BLaER1 treated with 17β-estradiol and CSF1 and Interleukin-3, amounts not matched to agents 10 nM and 100 nM (cell line): Measurements from ENCODE around the gene ANKRD52.

ENCODE experiments used
- H3K27ac ChIP-seq, 11 experiments: shearing (Covaris generic); formaldehyde crosslinking; 2 replicates each; pipeline ENCODE4 v1.8.1; 2022
- H3K27me3 ChIP-seq, 11 experiments: shearing (Covaris generic); formaldehyde crosslinking; 2 replicates each; pipeline ENCODE4 v1.8.1; 2022
- H3K36me3 ChIP-seq, 11 experiments: shearing (Covaris generic); formaldehyde crosslinking; 2 replicates each; pipeline ENCODE4 v1.8.1; 2022
- H3K4me1 ChIP-seq, 10 experiments: shearing (Covaris generic); formaldehyde crosslinking; 2 replicates each; pipeline ENCODE4 v1.8.1; 2022
- H3K4me2 ChIP-seq, 11 experiments: shearing (Covaris generic); formaldehyde crosslinking; 2 replicates each; pipeline ENCODE4 v1.8.1; 2022
- H3K4me3 ChIP-seq, 10 experiments: shearing (Covaris generic); formaldehyde crosslinking; 2 replicates each; pipeline ENCODE4 v1.8.1; 2022
- H3K9ac ChIP-seq, 11 experiments: shearing (Covaris generic); formaldehyde crosslinking; 2 replicates each; pipeline ENCODE4 v1.8.1; 2022
- H3K9me3 ChIP-seq, 11 experiments: shearing (Covaris generic); formaldehyde crosslinking; replicated peaks in 1 of 11; 2 replicates each; pipeline ENCODE4 v1.8.1; 2022
- H4K20me1 ChIP-seq, 11 experiments: shearing (Covaris generic); formaldehyde crosslinking; 2 replicates each; pipeline ENCODE4 v1.8.1; 2022
- Cebpa-rat ChIP-seq, 11 experiments: shearing (Covaris generic); IDR thresholded peaks; 2 replicates each; pipeline ENCODE4 v1.8.1; 2022

The ANKRD52 gene

GRCh38 chr12:56258068-56258819, at the start of gene ANKRD52:
TSS of gene ANKRD52 (minus strand) at chr12:56258384. CDS start at chr12:56258269, 115 bp downstream.
- Histone ChIP-seq H3K4me2 (peak within 1 kb of the TSS; percentile 81 to 96 (median 94)), H3K27ac (peak within 1 kb of the TSS; percentile 44 to 88 (median 87); a peak in 21 of 22 replicates), H3K4me3 (peak within 1 kb of the TSS; percentile 73 to 95 (median 83)), H3K9ac (peak within 1 kb of the TSS; percentile 83 to 97 (median 93)), H3K27me3 (peaks cover 0 to 8% (median 0%) of the 10 kb centered on the region in 11 experiments; a peak in 6 of 22 replicates), H3K4me1 (peaks cover 18 to 26% (median 24%) of the 10 kb centered on the region in 10 experiments), H4K20me1 (peaks cover 0 to 37% (median 22%) of the 10 kb centered on the region in 11 experiments; a peak in 16 of 22 replicates), H3K9me3 (no peaks in the 10 kb centered on the region), H3K36me3 (peaks cover 32 to 40% (median 38%) of the 10 kb centered on the region in 11 experiments)
- TF ChIP-seq Cebpa-rat (IDR thresholded peaks at IDR 0.05), result no peak

GRCh38 chr12:56307221-56307965, 49.2 kb upstream of the ANKRD52 start:
- TF ChIP-seq Cebpa-rat (IDR thresholded peaks at IDR 0.05), result no peak
- H3K9me3 ChIP-seq, result no peaks in the 10 kb centered on the region
- peaks cover 7 to 16% (median 10%) of the 10 kb centered on the region in 10 experiments; a peak in 17 of 20 replicates for H3K4me1 ChIP-seq
- no peaks in the 10 kb centered on the region; a peak in 2 of 22 replicates for H4K20me1 ChIP-seq
- no peak overlapping the region for H3K4me3 ChIP-seq
- no peaks in the 10 kb centered on the region for H3K27me3 ChIP-seq
- no peak overlapping the region for H3K9ac ChIP-seq
- H3K36me3 ChIP-seq, result peaks cover 70 to 99% (median 92%) of the 10 kb centered on the region in 11 experiments
- no peak overlapping the region for H3K4me2 ChIP-seq
- H3K27ac ChIP-seq, result no peak overlapping the region

- H3K4me2 ChIP-seq, result no peak overlapping the region
- peaks cover 55 to 85% (median 74%) of the 10 kb centered on the region in 11 experiments for H3K36me3 ChIP-seq
- H3K4me1 ChIP-seq, result peaks cover 22 to 29% (median 27%) of the 10 kb centered on the region in 10 experiments
- TF ChIP-seq Cebpa-rat (IDR thresholded peaks at IDR 0.05), result no peak
- no peak overlapping the region for H3K9ac ChIP-seq
- H3K27me3 ChIP-seq, result no peaks in the 10 kb centered on the region
- H3K27ac ChIP-seq, result no peak overlapping the region
- H3K4me3 ChIP-seq, result no peak overlapping the region
- peaks cover 0 to under 1% (median 0%) of the 10 kb centered on the region in 11 experiments; a peak in 4 of 22 replicates for H4K20me1 ChIP-seq
- no peaks in the 10 kb centered on the region for H3K9me3 ChIP-seq
Measured at GRCh38 chr12:56304872-56305590, 46.8 kb upstream of the ANKRD52 start.

GRCh38 chr12:56304276-56304675, 46.1 kb upstream of the ANKRD52 start:
- Histone ChIP-seq H3K9ac (peak overlapping the region in 1 of 11 experiments; percentile 15; a peak in 1 of 22 replicates), H3K4me2 (no peak overlapping the region), H3K4me3 (no peak overlapping the region), H3K36me3 (peaks cover 50 to 78% (median 66%) of the 10 kb centered on the region in 11 experiments), H3K9me3 (no peaks in the 10 kb centered on the region), H4K20me1 (peaks cover 0 to 8% (median 0%) of the 10 kb centered on the region in 11 experiments; a peak in 7 of 22 replicates), H3K27me3 (no peaks in the 10 kb centered on the region), H3K4me1 (peaks cover 17 to 29% (median 27%) of the 10 kb centered on the region in 10 experiments), H3K27ac (no peak overlapping the region)
- TF ChIP-seq Cebpa-rat (IDR thresholded peaks at IDR 0.05), result no peak

- TF ChIP-seq Cebpa-rat (IDR thresholded peaks at IDR 0.05), result no peak
- H3K9ac ChIP-seq, result peak overlapping the region; percentile 55 to 96 (median 92); a peak in 21 of 22 replicates
- H4K20me1 ChIP-seq, result peaks cover 16 to 42% (median 34%) of the 10 kb centered on the region in 11 experiments; a peak in 21 of 22 replicates
- peak overlapping the region; percentile 74 to 91 (median 84) for H3K4me2 ChIP-seq
- no peaks in the 10 kb centered on the region for H3K27me3 ChIP-seq
- H3K36me3 ChIP-seq, result peaks cover 25 to 75% (median 56%) of the 10 kb centered on the region in 11 experiments
- peak overlapping the region; percentile 56 to 94 (median 90); a peak in 21 of 22 replicates for H3K27ac ChIP-seq
- H3K4me3 ChIP-seq, result peak overlapping the region; percentile 73 to 96 (median 86); a peak in 19 of 20 replicates
- H3K4me1 ChIP-seq, result peaks cover 50 to 63% (median 60%) of the 10 kb centered on the region in 10 experiments
- H3K9me3 ChIP-seq, result no peaks in the 10 kb centered on the region
Measured at GRCh38 chr12:56300644-56301464, 42.7 kb upstream of the ANKRD52 start.

GRCh38 chr12:56299853-56300643, 41.9 kb upstream of the ANKRD52 start, which contains the start of gene CS:
TSS of gene CS (minus strand) at chr12:56300330. CDS start at chr12:56300201, 129 bp downstream.
- Histone ChIP-seq H3K27me3 (no peaks in the 10 kb centered on the region), H3K4me2 (peak within 1 kb of the TSS; percentile 87 to 98 (median 94)), H3K4me1 (peaks cover 51 to 67% (median 61%) of the 10 kb centered on the region in 10 experiments), H3K27ac (peak within 1 kb of the TSS; percentile 69 to 94 (median 90)), H3K36me3 (peaks cover 18 to 75% (median 53%) of the 10 kb centered on the region in 11 experiments), H3K4me3 (peak within 1 kb of the TSS; percentile 73 to 96 (median 86)), H4K20me1 (peaks cover 23 to 50% (median 41%) of the 10 kb centered on the region in 11 experiments; a peak in 21 of 22 replicates), H3K9ac (peak within 1 kb of the TSS; percentile 87 to 96 (median 92)), H3K9me3 (no peaks in the 10 kb centered on the region)
- no peak for TF ChIP-seq Cebpa-rat (IDR thresholded peaks at IDR 0.05)

GRCh38 chr12:56299308-56299852, 41.2 kb upstream of the ANKRD52 start:
- Histone ChIP-seq H3K36me3 (peaks cover 18 to 75% (median 53%) of the 10 kb centered on the region in 11 experiments), H3K4me1 (peaks cover 51 to 67% (median 61%) of the 10 kb centered on the region in 10 experiments), H4K20me1 (peaks cover 23 to 57% (median 48%) of the 10 kb centered on the region in 11 experiments; a peak in 21 of 22 replicates), H3K9me3 (no peaks in the 10 kb centered on the region), H3K27ac (peak overlapping the region; percentile 69 to 94 (median 90); a peak in 21 of 22 replicates), H3K9ac (peak overlapping the region; percentile 87 to 96 (median 92)), H3K4me3 (peak overlapping the region; percentile 73 to 96 (median 86)), H3K4me2 (peak overlapping the region; percentile 87 to 98 (median 94)), H3K27me3 (no peaks in the 10 kb centered on the region)
- TF ChIP-seq Cebpa-rat (IDR thresholded peaks at IDR 0.05), result no peak
